Endothelial cell of umbilical vein (primary cell): Measurements from ENCODE around the gene ISL1. TPM values are rescaled to one million over a fixed set of nuclear protein-coding genes. Genes with fewer than 3 reads are reported as not detected.

Source experiments
- BruUV-seq: library from RNA; stranded (reverse); fragments of 400-500 nt; replicated peaks from 2 replicates; lab custom pipeline; 2021; lab: Mats Ljungman, UMichigan
- CTCF ChIA-PET: fragments of 300-600, 350-600 bp; sonication (Branson Sonifier 250); formaldehyde crosslinking; loops from one replicate; lab custom pipeline; 2021; ENCODE audit warnings: antibody characterized with exemption, inconsistent platforms; lab: Charles Lee
- POLR2A ChIA-PET: fragments of 300-600, 350-600 bp; sonication (Branson Sonifier 250); formaldehyde crosslinking; loops from one replicate; lab custom pipeline; 2021; ENCODE audit warnings: antibody characterized with exemption, inconsistent platforms; lab: Charles Lee
- DNase-seq: peaks from one replicate; pipeline ENCODE4 v3.0.0-alpha.2; 2011; ENCODE audit warnings: low read depth, low spot score
- FAIRE-seq: peaks from 2 replicates; lab custom pipeline; 2011; peaks lifted over from hg19 to GRCh38; lab: Jason Lieb, UNC
- H2AFZ ChIP-seq: 2 replicates; pipeline ENCODE4 v1.6.0; 2012; ENCODE audit warnings: low read depth, low read length, control low read depth, inconsistent platforms
- H3K27ac ChIP-seq: 2 replicates; pipeline ENCODE4 v1.5.1; 2011; ENCODE audit warnings: low read depth, mild to moderate bottlenecking, control low read depth, low read length, moderate library complexity; ENCODE audit not compliant: insufficient read depth
- H3K27me3 ChIP-seq, 2 experiments: 2 replicates each; pipeline versions ENCODE4 v1.6.0 to v1.6.1; 2011; ENCODE audit warnings: low read length in 2 of 2, mixed read lengths in 1 of 2; ENCODE audit not compliant: control insufficient read depth in 2 of 2, insufficient read depth in 2 of 2
- H3K36me3 ChIP-seq, 2 experiments: 2 replicates in 1 of 2; 3 replicates in 1 of 2; pipeline ENCODE4 v1.5.1; 2011; ENCODE audit warnings: low read length in 2 of 2, mild to moderate bottlenecking in 1 of 2, moderate library complexity in 1 of 2; ENCODE audit not compliant: control insufficient read depth in 2 of 2, insufficient read depth in 2 of 2; ENCODE audit errors: extremely low read depth in 1 of 2
- H3K4me1 ChIP-seq: 3 replicates; pipeline ENCODE4 v1.5.1; 2011; ENCODE audit warnings: mild to moderate bottlenecking, low read length; ENCODE audit not compliant: control insufficient read depth, insufficient read depth; ENCODE audit errors: extremely low read depth
- H3K4me2 ChIP-seq: 2 replicates; pipeline ENCODE4 v1.6.1; 2011; ENCODE audit warnings: low read length, control low read depth, mixed read lengths; ENCODE audit not compliant: insufficient read depth
- H3K4me3 ChIP-seq, 3 experiments: fragments of 200-600 bp in 1 of 3; sonication (generic), shearing (Covaris generic) in 1 of 3; replicated peaks in 1 of 3; 2 replicates each; pipeline ENCODE4 v1.5.1; 2011 to 2016; ENCODE audit warnings: control low read depth in 3 of 3, low read length in 3 of 3, mild to moderate bottlenecking in 2 of 3, inconsistent platforms in 1 of 3, low read depth in 1 of 3, moderate library complexity in 1 of 3; ENCODE audit not compliant: insufficient read depth in 1 of 3
- H3K79me2 ChIP-seq: 2 replicates; pipeline ENCODE4 v1.6.0; 2012; ENCODE audit warnings: low read length, inconsistent platforms; ENCODE audit not compliant: control insufficient read depth, insufficient read depth
- H3K9ac ChIP-seq: replicated peaks from 2 replicates; pipeline ENCODE3; 2011; ENCODE audit warnings: low read length, control low read depth; ENCODE audit not compliant: insufficient read depth; ENCODE audit errors: extremely low read depth
- H3K9me1 ChIP-seq: replicated peaks from 3 replicates; pipeline ENCODE4 v1.6.0; 2011; ENCODE audit warnings: mild to moderate bottlenecking, low read length; ENCODE audit not compliant: control insufficient read depth, insufficient read depth; ENCODE audit errors: extremely low read depth
- H3K9me3 ChIP-seq: replicated peaks from 2 replicates; pipeline ENCODE4 v1.5.1; 2012; ENCODE audit warnings: low read length, inconsistent platforms; ENCODE audit not compliant: control insufficient read depth, insufficient read depth
- H4K20me1 ChIP-seq: replicated peaks from 2 replicates; pipeline ENCODE3; 2011; ENCODE audit warnings: mild to moderate bottlenecking, low read length; ENCODE audit not compliant: control insufficient read depth, insufficient read depth; ENCODE audit errors: extremely low read depth
- EZH2 ChIP-seq: IDR thresholded peaks from 2 replicates; pipeline ENCODE4 v1.6.1; 2012; ENCODE audit warnings: borderline replicate concordance, low read depth, mild to moderate bottlenecking, moderate library complexity, low read length, inconsistent platforms; ENCODE audit not compliant: severe bottlenecking
- FOS ChIP-seq: IDR thresholded peaks from 2 replicates; pipeline ENCODE4 v1.6.1; 2011; ENCODE audit warnings: mild to moderate bottlenecking, low read length, moderate library complexity, borderline replicate concordance; ENCODE audit not compliant: insufficient read depth
- GATA2 ChIP-seq: IDR thresholded peaks from 2 replicates; pipeline ENCODE4 v1.7.0; 2011; ENCODE audit warnings: low read depth, mild to moderate bottlenecking, moderate library complexity, mixed read lengths, low read length; ENCODE audit not compliant: insufficient read length, insufficient read depth
- JUN ChIP-seq: IDR thresholded peaks from 2 replicates; pipeline ENCODE4 v1.6.1; 2011; ENCODE audit warnings: borderline replicate concordance, low read depth; ENCODE audit not compliant: insufficient read length, insufficient read depth
- MAX ChIP-seq: IDR thresholded peaks from 2 replicates; pipeline ENCODE4 v1.6.1; 2011; ENCODE audit not compliant: insufficient read depth, insufficient read length
- MYC ChIP-seq: IDR thresholded peaks from one replicate; pipeline ENCODE4 v1.6.1; 2011; ENCODE audit warnings: mild to moderate bottlenecking, low read depth, low read length
- POLR2A ChIP-seq: IDR thresholded peaks from 2 replicates; pipeline ENCODE4 v1.6.1; 2012; ENCODE audit warnings: low read depth, mild to moderate bottlenecking, control low read depth, low read length
- POLR2AphosphoS5 ChIP-seq: IDR thresholded peaks from 2 replicates; pipeline ENCODE4 v1.6.1; 2012; ENCODE audit warnings: low read depth, mild to moderate bottlenecking, control low read depth, low read length, moderate library complexity; ENCODE audit not compliant: insufficient read depth
- dilution Hi-C: fragments of 300-500 bp; cut with MboI; formaldehyde crosslinking; loops from one replicate; pipeline ENCODE4 v1.15.0; 2019; ENCODE audit warnings: low sequenced_read_pairs; ENCODE audit not compliant: extremely low pct_ligation_motif_present
- intact Hi-C: fragments of 100-400 bp; cut with micrococcal nuclease; formaldehyde crosslinking; loops from one replicate; pipeline ENCODE4 v1.10.0; 2022
- polyA plus RNA-seq, 4 experiments: library from polyadenylated mRNA; depleted of rRNA in 3 of 4; stranded (reverse) in 3 of 4; unstranded in 1 of 4; fragments of >200 nt; gene quantifications; 2 replicates each; pipeline versions ENCODE4 v1.2.1 to v1.2.3, GENCODE V29; 2011 to 2012; ENCODE audit warnings: missing spikeins in 1 of 4
- total RNA-seq: library from RNA; stranded (reverse); gene quantifications from 2 replicates; pipeline ENCODE4 v1.2.3, GENCODE V29; 2021
- TF ChIP-seq, protein P1 (sequence below), 2 donors: IDR thresholded peaks; 1 replicate in 1 of 2; 2 replicates in 1 of 2; pipeline ENCODE4 v1.5.1; 2011; ENCODE audit warnings: low read length in 2 of 2, mild to moderate bottlenecking in 2 of 2, moderate library complexity in 2 of 2, control low read depth in 1 of 2, inconsistent platforms in 1 of 2, low read depth in 1 of 2; ENCODE audit not compliant: insufficient read depth in 1 of 2; ENCODE audit errors: extremely low read depth in 1 of 2

ISL1 gene
- total and polyA plus RNA-seq, 2 donors (not counting 3 experiments of a cell fraction or from before 2014, with no cell fraction given), result 0.28 to 1.1 TPM

DNA sequence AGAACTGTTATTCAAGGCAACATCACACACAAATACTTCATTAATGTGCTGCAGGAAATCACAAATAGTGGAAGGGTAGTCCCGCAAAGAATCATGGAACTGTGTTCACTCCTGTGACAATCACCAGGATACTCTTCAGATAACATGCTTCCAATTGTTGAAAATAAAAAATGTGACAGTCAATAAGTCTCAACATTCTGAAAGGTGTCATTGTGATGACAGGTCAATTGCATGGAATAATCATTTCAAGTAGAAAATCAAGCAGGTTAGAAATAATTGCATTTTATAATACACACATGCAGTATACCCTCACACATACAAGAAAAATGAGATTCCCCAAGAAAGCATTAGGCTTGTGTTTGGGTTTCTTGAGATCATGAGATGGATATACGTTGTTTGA lies 46.4 kb upstream of the ISL1 start:
- Histone ChIP-seq H3K9me3 (no peaks in the 10 kb centered on the region), H3K9me1 (no peaks in the 10 kb centered on the region), H3K4me1 (no peaks in the 10 kb centered on the region), H3K4me2 (no peak overlapping the region), H3K27ac (no peak overlapping the region), H3K4me3 (no peak overlapping the region), H3K27me3 (no peaks in the 10 kb centered on the region), H4K20me1 (no peaks in the 10 kb centered on the region), H3K9ac (no peak overlapping the region), H3K79me2 (no peaks in the 10 kb centered on the region), H2AFZ (no peak overlapping the region), H3K36me3 (no peaks in the 10 kb centered on the region)
- FAIRE-seq (no peak), DNase-seq (no peak)
- POLR2A ChIA-PET, result no interaction called here
- no TSS peak for BruUV-seq
- intact Hi-C loops (no loop called here), dilution Hi-C loops (no loop called here)
- TF ChIP-seq MAX (no peak), GATA2 (no peak), POLR2A (no peak), JUN (no peak), EZH2 (no peak), FOS (no peak), MYC (no peak), POLR2AphosphoS5 (no peak)
- TF ChIP-seq, protein P1, sequence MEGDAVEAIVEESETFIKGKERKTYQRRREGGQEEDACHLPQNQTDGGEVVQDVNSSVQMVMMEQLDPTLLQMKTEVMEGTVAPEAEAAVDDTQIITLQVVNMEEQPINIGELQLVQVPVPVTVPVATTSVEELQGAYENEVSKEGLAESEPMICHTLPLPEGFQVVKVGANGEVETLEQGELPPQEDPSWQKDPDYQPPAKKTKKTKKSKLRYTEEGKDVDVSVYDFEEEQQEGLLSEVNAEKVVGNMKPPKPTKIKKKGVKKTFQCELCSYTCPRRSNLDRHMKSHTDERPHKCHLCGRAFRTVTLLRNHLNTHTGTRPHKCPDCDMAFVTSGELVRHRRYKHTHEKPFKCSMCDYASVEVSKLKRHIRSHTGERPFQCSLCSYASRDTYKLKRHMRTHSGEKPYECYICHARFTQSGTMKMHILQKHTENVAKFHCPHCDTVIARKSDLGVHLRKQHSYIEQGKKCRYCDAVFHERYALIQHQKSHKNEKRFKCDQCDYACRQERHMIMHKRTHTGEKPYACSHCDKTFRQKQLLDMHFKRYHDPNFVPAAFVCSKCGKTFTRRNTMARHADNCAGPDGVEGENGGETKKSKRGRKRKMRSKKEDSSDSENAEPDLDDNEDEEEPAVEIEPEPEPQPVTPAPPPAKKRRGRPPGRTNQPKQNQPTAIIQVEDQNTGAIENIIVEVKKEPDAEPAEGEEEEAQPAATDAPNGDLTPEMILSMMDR (IDR thresholded peaks at IDR 0.05; ENCODE audit: extremely low read depth in 1 of 2, insufficient read depth in 1 of 2, low read depth in 1 of 2, low read length in 2 of 2), result no peak
- CTCF ChIA-PET, result no interaction called here
